HG03342 (cell line): ENCODE results near the gene FRMD1.

Experiments
- ATAC-seq: cut with Tn5 transposase; IDR thresholded peaks from one replicate; pipeline ENCODE4 v1.9.1; 2021; ENCODE audit warnings: mild to moderate bottlenecking, moderate library complexity; ENCODE audit not compliant: unreplicated experiment

Gene FRMD1

DNA sequence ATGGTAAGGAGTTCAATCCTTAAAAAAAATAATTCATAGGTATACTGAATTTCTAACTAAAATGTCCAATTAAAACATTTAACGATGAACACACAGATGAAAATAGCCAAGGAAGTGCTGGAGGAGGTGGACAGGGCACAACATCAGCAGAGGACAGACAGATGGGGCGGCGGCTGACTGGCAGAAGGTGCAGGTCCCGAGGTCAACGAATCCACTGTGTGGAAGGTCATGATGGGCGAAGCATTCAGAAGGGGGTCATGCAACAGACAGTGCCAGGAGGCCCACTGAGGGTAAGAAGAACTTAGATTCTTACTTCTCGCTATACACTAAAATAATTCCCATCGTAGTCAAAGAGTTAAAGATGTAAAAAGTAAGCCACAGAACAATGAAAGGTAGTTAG lies 34.2 kb upstream of the FRMD1 start:
- ATAC-seq, result no peak

DNA sequence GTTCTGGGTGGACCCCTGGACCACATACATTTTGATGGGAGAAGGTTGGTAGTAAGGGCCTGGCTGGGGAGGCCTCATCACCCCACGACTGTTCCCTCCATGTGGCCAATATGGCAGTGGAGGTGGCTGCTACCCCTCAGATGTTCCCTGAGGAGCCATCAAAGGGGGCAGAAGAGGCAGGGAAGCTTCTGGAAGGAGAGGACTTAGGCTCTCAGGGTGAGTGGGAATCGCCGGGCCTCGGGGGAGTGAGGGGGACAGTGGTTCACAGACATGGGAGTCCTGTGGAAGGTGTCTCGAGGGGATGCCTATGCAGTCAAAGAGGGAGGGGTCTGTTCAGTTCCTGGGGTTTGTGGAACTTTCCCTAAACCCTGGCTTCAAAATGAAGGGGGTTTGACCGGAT lies 32.9 kb upstream of the FRMD1 start:
- no peak for ATAC-seq

DNA sequence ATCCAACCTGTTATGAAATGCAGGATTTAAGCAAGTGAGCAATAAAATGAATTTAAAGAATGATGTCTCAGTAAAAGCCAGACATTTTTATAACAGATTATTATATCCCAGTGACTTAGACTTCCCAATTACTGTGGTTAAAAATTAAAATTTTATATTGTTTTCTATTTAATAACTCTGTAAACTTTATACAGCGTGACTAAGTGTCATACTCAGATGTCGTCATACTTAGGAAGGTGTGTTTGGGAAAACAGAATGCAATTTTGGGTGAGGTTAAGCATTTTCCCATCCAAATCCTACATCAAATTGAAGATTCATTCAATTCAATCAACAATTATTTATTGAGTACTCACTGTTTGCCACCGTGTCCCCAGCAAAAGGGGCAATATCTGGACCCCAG lies 31.4 kb upstream of the FRMD1 start:
- ATAC-seq, result no peak

DNA sequence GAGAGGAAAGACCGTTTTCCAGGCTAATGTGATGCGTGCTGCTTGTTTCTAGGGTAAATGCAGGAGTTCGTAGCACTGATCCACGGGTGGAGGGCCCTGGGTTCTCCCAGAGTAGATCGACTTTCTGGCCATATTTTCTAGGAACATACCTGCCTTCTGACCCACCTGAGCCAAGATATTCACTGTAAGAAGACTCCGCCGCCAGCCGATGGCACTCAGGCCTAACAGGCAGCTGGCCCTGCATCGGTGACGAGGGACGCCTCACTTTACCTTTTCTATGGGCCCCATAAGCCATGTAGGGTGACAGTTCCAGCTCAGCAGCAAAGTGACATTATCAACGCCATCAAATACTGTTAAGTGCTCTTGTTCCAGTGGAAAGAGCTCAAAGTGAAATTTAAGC lies 30.2 kb upstream of the FRMD1 start:
- ATAC-seq, result no peak

DNA sequence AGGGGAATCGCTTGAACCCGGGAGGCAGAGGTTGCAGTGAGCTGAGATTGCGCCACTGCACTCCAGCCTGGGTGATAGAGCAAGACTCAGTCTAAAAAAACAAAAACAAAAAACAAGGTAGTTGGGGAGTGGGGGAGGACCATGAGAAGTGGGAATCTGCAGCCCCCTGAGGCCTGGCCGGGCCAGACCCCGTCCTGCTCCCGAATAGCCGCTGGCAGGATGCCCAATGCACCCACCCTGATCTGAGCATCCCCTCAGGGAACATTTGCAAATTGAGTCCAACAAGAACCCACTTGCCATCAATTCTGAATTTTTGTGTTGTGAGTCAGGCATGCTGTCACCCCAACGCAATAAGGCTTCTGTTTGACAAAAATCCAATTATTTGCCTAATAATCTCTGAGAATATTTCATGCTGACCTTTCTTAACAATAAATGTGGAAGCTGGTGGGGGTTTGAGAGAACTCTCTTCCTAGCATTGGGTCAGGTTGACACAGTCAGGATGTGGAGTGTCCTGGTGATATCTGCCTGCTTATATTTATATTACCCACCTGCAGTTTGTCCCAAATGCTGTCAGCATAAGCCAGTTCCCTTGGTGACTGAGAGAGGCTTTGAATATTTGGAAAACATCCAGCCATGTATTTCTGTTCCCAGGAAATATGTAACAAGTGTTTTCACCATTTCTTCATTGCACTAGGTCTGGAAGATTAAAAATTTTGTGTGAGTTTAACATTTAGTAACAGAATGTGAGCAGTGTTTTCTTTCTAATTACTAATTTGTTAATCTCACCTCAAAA lies 28.4 kb upstream of the FRMD1 start:
- ATAC-seq, result no peak

DNA sequence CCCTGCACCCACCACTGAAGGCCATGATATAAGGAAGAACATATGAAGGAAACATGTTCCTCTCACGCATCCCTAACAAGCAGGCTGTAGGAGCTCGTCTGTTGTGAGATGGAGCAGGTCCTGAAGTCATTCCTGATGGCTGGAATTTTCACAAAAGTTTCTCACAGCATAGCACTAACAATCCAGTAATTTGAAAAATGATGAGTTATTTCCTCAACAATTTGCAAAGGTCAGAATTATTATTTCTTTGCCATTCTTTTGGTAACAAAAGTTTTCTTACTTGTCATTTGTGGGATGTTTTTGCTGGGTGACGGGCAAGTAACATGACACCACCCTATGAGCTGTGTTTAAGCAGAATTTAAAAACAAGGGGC lies 27.6 kb upstream of the FRMD1 start:
- no peak for ATAC-seq

DNA sequence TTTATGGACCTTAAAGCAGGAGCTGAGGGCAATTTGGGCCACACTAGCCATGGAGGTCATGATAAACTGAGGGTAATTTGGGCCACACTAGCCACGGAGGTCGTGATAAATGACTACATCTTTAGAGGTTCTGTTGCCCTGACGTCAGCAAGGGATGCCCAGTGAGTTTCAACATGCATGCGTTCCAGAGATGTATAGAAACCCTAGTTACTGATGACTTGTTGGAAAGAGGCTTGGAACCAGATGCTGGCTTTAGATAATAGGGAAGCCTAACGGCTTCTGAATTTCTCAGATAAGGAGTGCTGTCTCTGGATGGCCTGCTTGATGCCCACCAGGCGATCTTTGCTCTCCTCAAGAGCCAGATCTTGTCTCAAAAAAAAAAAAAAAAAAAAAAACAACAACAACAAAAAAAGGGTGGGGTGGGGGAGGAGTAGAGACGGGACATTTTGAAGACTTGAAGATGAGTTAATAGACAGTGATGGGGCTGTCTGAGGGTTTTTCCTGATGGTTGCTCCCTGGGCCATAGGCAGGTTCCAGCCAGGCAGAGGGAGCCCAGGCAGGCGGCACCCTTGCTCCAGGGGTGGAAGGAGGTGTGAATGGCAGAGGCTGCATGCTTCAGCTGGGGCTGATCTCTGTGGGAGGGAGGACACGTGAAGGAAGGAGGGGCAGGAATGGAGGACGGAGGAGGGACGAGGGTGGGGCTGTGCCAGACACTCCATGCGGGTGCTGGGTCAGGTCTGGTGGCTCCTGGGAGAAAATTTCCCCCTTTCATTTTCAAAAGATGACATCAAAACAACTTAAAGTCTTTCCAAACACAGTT lies 27.0 kb upstream of the FRMD1 start:
- ATAC-seq, result no peak

DNA sequence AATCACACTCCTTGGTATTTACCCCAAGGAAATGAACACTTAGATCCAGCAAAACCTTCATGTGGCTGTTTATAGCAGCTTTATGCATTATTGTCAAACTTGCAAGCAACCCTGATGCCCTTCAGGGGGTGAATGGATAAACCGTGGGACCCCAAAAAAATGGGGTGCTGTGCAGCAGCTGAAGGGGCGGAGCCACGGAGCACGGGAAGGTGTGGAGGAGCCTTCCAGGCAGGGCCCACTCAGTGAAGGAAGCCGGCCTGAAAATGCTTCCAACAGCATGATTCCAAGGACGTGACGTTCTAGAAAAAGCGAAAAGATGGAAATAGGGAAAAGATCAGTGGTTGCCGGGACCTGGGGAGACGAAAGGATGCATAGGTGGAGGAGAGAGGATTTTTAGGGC lies 25.6 kb upstream of the FRMD1 start:
- no peak for ATAC-seq

DNA sequence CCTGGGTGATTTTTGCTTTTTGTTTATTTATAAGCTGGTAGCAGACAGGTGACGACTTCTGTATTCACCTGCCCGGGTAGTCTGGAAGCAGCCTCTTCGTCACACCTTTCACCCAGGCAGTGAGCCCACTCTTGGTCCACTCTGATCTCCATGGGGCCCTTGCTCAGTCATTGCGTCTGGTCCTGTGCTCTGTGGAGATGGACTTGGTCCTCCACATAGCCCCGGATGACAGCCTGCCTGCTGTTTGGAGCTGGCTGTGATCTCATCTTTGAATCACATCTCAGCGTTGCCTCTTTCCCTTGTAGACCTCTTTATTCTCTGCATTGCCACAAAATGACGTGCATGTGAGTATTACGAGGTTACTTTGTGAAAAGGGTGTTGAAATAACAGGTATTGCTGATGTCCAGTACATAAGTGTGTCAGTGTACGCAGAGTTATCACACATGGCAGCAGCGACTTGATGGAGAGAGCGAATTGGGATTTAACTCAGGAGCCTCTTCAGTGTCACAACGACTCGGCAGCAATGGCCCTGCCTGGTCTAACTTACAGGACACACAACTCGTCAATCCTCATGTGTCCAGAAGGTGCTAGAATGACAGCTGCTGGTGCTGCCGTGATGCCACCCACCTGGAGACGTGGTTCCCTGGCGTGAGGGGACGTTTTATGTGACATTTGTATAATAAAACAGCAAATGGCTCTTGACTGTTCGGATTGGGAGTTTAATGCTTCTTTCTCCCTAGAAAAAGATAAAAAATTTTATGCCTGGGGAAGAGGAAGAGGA lies 24.2 kb upstream of the FRMD1 start:
- no peak for ATAC-seq

DNA sequence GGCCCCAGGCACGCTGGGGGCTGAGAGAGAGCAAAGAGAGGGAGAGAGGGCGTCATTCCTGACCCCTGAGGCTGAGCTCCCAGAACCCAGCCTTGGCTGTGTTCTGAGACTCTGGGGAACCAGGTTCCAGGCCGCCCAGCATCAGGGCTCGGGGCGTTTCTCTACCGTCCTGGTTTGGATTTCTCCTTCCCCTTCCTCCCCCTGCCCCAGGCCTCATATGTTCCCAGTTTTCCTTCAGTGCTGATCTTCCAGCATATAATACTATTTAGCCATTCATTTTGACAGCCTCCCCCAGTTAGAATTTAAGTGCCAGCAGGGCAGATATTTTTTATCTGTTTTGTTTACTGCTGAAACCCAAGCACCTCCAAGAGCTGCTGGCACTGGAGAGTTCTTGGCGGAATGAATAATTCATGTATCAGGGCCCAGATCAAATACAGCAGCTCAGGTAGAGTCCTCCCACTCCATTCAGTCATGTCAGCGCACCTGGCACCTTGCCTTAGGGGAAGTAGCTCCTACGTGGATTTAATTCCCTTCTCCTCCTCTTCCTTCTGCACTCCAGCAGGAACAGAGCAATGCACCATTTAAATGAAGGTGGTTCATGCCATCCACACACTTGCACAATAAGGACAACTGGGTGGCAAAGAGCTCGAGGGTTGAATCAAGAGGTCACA lies 23.4 kb upstream of the FRMD1 start:
- ATAC-seq, result no peak

DNA sequence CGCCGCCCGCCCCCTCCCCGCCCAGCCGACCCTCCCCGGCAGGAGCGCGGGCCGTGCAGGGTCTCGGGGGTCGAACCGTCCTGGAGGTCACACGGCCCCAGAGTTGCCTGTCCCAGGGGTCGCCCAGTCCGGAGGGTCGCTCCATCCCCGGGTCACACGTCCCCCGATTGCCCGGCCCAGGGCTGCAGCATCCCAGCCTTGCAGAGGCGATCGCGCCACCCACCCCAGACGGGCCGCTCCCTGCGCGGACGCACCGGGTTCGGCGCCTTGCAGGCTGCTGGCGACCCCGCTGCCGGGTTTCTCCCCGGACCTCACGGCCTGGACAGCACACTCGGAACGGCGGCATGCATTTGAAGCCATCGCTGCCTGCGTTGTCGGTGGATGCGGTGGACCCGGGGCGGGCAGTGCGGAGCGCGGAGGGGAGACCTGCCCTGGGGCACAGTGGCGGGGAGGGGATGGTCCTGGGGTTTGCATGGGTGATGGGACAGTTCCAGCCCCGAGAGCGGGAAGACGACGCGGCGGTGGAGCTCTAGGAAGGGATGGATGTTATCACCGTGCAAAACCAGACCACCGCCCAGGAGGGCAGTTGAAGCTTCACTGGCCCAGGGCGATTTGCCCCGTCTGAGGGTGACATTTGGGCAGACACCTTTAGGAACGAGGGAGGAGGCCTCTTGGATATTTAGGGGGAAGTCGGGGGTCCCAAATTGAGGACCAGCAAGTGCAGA lies 22.7 kb upstream of the FRMD1 start:
- ATAC-seq, result no peak

DNA sequence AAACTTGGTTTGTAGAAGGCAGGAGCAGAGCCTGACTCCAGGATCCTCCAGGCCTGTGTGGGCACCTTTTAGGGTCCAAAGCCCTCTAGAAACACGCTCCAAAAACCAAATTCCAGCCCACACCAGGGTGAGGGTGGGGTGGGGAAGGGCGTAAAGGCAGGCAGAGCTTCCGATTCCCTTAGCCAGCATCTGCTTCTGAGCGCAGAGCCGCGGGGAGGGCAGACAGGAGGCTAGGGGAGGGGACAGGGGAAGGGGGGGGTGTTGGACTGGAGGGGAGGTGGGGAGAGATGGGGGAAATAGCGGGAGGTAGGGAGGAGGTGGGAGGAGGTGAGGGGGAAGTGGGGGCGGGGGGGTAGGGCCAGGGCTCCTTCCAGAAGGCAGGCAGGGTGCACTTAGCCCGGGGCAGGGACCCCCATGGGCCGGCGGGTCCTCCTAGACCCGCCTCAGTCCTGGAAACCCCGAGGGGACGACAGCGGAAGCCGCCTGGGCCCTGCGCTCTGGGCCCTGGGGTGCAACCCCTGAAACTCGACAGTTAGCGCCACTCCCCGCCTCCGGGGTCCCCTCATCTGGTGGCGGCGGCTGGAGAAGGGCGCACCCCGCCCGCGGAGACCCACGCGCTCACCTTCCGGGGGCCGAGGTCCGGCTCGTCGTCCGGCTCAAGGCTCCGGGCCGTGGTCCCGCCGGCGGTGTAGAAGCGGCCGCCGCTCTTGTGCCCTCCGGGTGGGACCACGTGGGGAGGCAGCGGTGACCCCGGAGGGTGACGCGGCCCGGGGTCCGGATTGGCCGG lies 22.0 kb upstream of the FRMD1 start:
- no peak for ATAC-seq

DNA sequence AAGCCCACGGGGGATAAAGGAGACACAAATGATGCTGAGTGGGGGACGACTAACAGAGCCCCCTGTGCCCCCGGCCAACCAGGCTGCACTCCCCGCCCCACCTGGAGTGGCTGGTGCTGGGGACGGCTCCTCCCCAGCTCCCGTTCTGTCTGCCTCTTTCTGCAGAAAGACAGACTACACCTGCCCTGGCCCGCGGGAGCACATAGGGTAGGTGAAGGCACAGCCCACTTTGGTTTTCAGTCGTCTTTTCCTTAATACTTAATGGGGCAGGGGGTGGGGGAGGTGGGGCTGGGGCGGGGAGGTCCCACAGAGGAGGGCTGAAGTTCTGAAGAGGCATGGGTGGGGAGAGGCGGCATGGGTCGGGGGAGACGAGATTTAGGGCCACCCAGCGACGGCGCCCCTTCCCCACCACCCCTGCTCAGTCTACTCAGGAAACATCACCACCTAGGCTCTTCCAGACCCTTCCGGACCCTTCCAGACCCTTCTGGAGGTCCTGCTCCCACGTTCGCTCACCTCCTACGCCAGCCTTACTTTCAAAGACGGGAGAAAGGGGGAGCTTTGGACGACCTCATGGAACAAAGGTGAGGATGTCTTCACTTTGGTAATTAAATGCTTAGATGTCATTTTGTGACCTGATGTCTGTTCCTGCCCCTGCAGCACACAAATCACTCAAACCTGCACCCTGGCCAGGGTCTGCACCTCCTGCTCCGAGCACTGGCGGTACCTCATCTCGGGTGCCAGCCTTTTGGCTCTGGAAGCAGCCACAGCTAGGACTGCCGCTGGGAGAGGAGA lies 21.2 kb upstream of the FRMD1 start:
- no peak for ATAC-seq

DNA sequence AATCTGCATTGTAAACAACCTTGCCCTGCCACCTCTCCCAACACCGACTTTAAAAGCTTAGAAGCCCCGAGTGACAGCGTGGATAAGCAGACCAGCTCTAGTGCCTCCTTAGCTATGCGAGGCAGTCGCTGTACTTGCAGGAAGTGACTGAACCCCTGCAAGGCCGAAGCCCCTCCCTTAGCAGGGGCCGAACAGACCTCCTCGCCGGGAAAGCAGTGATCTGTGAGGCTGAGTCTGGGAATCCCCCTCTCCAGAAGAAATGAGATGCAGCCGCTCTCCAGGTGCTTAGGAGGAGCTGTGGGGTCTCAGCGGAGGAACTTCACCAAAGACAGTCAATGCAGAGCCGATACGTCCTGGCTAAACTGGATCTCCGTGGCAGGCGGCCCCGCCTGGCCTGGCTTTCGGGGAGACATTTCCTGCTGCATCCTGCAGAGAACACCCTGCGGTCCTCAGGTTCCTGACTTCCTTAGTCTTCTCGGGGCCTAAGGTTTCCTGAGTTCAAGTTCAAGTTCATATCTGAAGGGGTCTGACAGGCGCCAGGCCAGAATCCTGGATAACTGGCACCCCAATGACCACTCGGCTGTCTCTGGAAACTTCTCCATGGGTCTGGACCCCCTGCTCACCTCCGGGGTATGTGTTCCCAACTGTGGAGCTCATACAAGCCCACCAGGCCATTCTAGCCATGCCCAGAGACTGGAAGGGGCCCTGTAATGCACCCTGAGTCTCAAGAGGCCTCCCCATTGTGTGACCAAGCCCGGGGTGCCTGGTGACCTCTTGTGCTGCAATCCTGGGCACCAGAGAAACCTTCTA lies 20.4 kb upstream of the FRMD1 start:
- no peak for ATAC-seq

DNA sequence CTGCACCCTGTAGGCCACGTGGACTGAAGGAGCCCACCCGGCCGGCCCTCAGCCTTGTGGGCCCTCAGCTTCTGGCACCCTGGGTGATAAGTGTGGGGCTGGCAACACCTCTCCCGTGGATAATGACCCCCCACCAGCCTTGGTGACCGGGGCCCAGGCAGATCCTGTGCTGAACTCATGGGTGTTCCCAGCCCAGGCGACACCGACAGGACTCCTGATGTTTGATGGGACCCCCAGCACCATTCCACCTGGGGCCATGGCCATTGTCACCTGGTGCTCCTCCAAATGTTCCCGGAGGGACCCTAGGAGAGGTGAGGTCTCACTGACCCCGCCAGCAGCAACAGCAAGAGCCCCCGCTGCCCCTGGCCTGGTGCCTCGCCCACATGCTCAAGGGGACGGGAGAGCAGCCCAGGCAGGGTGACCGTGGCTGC lies 19.4 kb upstream of the FRMD1 start:
- no peak for ATAC-seq

DNA sequence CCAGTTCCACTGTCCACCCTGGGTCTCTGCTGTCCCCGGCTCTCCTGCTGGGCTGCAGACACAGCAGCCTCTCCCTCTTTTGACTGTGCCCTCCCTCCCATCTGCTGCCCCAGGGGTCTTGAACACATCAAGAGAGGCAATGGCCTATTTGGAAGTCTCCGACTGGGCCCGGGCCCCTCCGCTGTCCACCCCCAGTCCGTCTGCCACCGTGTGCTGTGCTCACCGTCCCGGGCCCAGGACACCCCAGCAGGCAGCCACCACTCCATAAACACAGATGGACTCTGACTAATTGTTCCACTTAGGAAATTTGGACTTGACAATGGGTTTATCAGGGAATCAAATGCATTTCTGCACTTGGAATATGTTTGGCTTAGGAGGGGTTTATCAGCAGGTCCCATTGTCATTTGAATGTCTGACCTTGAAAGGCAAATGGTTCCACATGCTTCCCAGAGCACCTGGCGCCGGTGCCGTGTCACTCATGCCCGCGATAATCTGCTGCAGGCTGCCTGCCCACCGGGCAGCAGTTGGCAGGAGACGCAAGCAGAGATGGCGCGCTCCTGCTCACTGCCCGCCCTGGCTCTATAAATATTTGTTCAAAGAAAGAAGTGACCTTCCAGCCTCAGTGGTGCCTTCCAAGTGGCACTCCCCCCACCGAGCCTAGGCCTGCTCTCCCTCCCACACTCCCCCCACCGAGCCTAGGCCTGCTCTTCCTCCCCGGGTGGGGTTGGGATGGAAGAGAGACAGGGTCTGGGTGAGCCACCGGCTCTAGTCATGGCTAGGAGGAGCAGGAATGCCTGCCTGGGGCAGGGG lies 18.8 kb upstream of the FRMD1 start:
- ATAC-seq, result no peak

DNA sequence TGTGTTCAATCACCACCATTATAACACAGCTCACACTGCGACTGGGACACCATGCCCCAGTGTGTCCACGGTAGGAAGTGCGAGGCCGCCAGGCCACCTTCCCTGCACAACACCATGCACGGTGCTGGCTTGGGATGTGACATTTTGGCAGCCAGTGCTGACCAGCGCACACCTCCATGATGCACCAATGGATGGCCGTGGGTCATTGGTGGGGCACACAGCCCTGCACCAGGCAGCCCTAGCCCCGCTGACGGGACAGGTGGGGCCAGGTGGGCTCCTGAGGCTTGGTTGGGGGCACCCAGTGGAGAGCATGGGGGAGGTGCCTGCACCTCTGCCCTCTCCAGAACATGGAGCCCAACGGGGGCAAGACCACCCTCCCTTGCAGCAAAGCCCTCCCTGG lies 18.2 kb upstream of the FRMD1 start:
- ATAC-seq, result no peak
